Stimulated activated CD4-positive, alpha-beta T cell treated with anti-CD3 and anti-CD28 coated beads, Interleukin-1b, Interleukin-23, amount 100 ng/mL, for 24 hours (primary cell): Measurements from ENCODE around the gene DCAF11.
A peak's percentile ranks its signal among the peaks of the same experiment; 100 is the strongest.

Source experiments
- DNase-seq, 4 experiments: peaks; one replicate each; pipeline ENCODE4 v3.0.0-alpha.2; 2020; ENCODE audit warnings: low read depth in 4 of 4, low spot score in 1 of 4

DCAF11 gene

DNA sequence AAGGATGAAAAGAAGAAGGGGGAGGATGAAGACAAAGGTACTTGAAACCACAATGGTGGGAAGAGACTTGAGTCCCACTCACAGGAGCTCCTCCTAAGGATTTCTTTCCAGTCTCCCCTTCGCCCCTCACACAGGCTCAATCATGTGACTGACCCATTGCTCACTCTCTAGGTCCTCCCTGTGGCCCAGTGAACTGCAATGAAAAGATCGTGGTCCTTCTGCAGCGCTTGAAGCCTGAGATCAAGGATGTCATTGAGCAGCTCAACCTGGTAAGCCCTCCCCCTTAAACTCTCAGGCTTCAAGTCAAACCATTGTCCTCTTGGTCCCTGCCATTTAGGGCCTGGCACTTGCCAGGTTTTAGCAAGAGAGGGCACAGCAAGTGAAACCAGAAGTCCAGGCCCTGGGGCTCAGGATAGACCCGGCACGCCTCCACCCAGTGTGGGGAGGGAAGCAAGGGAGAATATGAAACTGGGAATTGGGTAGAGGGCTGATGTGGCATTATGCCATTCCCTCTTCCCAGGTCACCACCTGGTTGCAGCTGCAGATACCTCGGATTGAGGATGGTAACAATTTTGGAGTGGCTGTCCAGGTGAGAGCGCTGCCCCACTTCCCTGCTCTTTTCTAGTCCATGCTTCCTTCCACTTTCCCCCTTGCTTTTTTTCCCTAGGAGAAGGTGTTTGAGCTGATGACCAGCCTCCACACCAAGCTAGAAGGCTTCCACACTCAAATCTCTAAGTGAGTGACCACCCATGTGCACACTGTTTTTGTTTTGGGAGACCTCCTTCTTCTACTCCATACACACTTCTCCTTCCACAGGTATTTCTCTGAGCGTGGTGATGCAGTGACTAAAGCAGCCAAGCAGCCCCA lies 23.2 kb downstream of the DCAF11 start:
- DNase-seq = no peak

DNA sequence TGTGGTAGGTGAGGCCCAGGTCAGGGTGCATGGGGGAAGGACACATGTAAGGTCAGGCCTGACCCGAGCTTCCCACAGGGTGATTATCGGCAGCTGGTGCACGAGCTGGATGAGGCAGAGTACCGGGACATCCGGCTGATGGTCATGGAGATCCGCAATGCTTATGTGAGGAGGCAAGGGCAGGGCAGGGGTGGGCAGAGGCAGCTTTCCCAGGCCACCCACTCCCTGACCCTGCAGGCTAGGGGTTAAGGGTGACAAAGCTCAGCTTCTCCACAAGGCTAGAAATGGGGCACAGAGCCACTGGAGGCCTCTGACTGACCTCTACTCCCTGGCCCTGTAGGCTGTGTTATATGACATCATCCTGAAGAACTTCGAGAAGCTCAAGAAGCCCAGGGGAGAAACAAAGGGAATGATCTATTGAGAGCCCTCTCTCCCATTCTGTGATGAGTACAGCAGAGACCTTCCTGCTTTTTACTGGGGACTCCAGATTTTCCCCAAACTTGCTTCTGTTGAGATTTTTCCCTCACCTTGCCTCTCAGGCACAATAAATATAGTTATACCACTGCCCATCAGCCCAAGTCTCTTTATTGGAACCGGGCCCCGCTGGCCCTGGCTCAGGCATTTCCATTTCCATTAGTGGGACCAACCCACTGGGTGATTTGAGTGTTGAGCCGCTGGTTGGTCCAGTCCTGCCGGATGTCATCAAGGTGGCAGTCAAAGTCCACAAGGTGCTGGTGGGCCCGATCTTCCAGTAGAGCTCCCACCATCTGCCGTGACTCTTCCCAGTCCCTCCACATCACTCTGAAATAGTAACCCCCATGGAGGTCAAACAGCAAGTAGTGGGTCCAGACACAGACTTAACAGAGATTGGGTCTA lies 24.1 kb downstream of the DCAF11 start:
- no peak for DNase-seq

DNA sequence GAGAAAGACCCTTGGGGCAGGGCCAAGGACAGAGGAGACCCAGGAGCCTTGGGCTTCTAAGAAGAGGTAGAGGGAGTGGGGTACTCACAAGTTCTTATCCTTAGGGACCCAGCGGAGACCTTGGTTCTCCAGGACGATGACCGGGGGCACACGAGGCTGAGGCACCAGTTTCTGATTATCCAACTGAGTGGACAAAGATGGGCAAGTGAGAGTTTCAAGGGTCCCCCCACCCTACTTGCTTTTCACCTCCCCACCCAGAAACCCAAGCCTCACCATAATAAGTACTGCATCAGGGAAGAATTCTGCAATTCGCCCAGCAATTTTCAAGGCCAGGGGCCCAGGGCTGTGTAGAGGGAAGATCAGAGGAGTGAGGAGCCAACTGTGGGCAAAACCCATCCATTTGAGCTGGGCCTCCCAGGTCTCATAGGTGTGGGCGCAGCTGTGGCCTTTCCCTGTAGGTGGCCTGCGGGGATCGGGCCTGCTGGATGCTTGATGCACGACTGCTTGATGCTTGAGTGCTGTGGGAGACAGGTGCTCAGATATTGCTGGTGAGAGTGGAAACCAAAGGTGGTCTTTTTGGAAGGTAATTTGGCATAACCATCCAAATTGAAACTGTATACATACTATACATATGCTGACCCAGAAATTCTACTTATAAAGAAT lies 24.8 kb downstream of the DCAF11 start:
- DNase-seq = no peak

DNA sequence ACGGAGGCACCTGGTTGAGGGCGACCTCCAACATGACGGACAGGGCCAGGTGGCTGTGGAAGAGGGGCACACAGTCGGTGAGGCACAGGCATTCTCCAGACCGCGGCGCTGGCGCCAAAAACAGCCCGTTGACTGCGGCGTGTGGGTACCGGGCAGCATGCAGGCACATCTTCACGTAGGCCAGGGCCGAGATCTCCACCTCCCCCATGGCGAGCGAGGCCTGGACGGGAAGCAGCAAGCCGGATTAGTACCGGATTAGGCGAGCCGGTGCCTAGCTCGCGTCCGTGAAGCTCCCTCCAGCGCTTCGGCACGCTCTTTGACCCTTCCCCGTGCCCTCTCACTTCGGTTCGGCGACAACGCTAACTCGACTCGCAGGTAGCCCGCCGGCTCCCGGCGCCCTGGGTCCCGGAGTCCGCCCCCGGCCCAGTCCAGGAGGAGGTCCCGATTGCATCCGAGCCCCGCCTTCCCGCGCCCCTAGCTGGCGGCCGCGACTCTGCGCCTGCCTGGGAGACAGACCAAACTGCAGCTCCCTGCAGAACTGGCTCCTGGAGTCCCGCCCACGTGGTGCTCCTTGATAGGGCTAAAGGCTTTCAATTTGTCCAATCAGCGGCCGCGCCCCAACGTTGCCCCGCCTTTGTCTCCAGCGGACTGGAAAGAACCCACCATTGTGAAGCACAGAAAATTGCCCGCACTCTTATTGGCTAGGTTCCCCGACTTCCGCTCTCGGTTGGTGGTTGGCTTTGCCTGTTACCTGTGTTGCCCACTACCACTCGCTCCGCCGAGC lies 26.7 kb downstream of the DCAF11 start, which contains the start of gene EMC9:
Gene EMC9, minus strand, starts transcription at position 495 of the 784 bp plus-strand sequence. Its CDS starts 287 bp downstream, at position 208.
- DNase-seq = peak; percentile 97 to 100 (median 98)

DNA sequence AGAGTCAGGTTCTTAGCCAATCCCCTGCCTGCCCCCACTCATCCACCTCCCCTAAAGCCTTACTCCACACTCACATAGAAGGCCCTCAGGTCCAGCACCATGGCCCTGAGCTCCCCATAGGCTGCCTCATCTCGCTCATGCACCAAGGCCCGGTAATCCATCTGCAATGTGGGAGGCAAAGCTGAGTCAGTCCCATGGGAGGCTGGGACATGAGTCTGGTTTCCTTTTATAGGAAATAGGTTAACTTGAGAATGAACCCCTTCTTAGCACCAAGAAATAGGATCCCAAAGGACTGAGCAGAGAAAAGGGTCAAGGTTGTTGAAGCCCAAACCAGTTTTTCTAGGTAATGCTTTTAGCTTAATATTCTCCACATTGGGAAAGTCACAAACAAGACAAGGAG lies 28.9 kb downstream of the DCAF11 start:
- no peak for DNase-seq

DNA sequence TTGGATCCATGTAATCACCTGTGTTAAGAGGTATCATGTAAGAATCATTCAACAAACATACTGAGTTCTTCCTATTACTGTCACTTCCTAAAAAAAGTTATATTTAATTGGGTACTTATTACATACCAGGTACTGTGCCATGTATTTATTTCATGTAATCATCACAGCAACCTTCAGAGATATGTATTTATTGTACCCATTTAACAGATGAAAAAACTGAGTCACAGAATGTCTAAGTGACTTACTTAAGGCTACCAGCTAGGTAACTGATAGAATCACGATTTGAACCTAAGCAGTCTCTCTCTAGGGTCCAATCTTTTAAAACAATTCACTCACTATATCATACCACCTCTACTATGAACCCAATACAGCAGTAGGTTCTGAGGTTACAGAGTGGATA lies 29.9 kb downstream of the DCAF11 start:
- DNase-seq = no peak

DNA sequence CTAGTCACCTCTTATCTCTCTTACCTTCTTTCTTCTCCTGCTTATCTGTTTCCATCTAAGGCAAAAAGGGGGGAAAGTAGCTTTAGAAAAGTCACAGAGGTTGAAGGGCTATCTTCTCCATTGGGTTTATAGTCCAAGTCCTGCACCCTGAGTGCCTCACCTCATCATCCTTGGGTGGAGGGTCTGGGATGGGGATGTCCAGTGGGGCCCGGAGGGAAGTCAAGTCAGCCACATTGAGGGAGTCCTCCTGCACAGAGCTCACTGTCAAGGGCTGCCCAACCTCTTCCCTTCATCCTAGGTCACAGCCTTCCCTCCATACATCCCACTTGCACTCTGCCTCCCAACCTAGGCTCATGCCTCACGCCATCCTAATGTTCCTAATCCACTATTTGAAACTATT lies 30.6 kb downstream of the DCAF11 start:
- no peak for DNase-seq

DNA sequence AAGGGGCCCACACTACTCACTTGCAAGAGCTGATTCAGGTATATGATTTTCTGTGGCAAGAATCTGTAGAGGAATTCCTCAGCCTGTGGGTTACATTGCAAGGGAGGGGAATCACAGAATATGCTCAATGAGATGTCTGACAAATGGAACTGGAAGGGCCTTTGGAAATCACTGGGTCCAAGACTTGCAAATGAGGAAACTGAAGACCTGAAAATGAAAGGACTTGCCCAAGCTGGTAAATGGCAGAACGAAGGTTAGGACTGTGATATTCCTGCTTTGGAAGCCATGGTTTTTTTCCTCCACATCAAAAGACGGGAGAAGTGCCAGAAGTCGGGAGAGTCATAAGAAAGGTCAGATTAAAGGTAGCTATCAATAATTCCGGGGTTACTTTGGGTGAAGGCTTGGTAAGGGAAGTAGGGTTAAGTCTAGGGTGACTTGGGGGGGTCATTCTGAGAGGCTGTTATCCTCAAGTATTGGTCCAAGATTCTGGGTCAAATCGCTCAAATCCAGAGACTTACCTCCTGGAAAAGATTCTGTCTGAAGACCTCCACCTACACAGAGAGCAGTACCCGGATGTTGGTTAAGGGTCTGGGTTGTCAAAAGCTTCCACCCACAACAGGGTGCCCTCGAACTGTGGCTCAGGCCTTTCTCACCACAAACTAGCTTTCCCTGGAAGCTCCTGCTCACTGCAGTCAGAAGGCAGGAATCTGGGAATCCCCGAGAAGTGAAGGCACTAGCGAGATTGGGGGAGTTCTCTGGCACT lies 31.3 kb downstream of the DCAF11 start:
- DNase-seq = no peak

DNA sequence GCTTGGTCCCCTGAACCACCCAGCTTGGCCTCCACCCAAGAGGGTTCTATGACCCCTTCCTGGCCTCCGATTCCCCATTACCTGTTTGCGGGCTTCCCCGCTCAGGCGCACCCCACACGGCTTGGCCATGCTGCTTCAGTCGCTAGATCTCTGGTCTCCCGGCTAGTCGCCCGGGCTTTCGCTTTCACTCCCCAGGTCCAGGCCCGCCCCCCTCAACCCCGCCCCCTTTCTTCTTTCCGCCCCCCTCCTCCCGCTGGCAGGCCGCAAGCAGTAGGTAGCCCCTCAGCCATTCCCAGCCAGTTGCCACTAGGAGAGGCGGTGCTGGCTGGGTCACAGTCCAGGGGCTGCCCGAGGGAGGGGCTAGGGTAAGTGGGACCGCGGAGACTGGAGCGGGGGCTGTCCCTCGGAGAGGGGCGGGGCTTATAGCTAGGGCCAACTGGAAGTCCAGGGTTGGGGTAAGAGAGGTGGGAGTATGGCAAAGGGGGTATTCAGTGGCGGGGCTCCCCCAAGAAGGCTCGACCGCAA lies 31.9 kb downstream of the DCAF11 start, which contains the start of gene PSME2:
Gene PSME2, minus strand, starts transcription at position 158 of the 525 bp plus-strand sequence. Its CDS starts 29 bp downstream, at position 129.
- DNase-seq = peak; percentile 62 to 93 (median 78)

DNA sequence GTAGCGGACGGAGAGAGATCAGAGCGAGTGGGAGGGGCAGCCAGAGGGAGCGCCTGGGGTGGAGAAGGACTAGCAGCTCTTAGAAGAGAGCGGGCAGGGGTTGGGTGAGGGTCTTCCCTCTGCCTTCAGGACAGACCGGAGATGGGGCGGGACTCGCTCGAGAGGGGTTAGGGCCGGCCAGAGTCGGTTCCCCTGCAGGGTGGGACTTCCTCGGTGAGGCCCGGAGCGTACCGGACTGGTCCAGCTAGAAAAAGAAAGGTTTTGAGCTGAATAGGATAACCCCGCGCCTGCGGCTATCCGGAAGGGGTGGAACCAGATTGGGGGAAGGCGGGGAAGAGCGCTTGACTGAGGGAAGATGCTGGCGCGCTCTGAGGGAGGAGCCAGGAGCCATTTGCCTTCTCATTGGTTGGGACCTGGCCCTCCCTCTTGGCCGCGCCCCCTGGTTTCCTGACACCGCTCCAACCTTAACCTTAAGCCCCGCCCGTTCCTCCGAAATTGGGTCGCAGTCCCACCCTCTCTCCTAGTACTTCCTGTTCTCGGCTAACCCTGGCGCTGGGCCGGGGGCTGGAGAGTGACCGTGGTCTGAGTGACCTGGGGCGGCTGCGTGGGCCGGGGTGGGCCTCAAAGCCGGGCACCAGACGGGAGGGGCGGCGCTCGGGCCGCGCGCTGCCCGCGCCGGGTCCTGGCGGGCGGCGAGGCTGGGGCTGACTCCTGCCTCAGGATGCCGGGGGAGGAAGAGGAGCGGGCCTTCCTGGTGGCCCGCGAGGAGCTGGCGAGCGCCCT lies 32.6 kb downstream of the DCAF11 start, which contains the start of gene RNF31:
Gene RNF31, plus strand, starts transcription at position 521 of the 783 bp plus-strand sequence. Its CDS starts 201 bp downstream, at position 722.
- peak; percentile 92 to 98 (median 95) for DNase-seq

DNA sequence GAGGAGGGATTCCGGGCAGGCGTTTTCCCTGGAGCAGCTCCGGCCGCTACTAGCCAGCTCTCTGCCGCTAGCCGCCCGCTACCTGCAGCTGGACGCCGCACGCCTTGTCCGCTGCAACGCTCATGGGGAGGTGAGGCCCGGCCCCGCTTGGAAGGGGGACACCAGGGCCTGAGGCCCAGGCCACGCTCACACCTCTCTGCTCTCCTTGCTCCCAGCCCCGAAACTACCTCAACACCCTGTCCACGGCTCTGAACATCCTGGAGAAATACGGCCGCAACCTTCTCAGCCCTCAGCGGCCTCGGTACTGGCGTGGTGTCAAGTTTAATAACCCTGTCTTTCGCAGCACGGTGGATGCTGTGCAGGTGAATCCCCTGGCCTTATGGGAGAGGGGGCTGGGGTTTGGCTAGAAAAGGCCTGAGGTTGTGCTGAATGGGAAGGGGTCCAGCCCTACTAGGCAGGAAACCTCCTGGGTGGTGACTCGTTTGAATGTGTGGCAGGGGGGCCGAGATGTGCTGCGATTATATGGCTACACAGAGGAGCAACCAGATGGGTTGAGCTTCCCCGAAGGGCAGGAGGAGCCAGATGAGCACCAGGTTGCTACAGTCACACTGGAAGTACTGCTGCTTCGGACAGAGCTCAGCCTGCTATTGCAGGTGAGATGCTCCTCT lies 33.3 kb downstream of the DCAF11 start:
- no peak for DNase-seq

DNA sequence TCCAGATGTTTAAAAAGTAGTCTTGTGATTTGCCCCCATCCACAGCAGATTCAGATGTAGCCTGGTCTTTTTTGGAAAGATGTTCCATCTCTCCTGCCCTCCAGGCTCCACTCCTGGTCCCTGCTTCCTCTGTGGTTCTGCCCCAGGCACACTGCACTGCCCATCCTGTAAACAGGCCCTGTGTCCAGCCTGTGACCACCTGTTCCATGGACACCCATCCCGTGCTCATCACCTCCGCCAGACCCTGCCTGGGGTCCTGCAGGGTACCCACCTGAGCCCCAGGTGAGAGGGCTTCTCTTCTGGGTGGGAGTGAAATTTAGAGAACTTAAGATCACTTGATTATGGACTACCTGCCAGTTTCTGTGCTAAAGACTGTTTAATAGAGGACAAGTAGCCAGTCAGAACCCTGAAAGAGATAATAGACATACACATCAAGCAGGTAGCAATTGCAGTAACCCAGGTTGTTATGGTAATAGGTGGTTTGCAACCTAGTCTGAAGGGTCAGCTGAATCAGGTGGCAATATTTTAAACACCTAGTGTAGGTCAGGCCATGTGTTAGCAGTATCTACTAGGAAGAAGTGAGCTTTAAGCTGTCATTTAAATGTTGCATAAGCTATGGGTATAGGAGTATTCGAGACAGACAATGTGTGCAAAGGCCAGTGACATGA lies 34.9 kb downstream of the DCAF11 start:
- DNase-seq = no peak

DNA sequence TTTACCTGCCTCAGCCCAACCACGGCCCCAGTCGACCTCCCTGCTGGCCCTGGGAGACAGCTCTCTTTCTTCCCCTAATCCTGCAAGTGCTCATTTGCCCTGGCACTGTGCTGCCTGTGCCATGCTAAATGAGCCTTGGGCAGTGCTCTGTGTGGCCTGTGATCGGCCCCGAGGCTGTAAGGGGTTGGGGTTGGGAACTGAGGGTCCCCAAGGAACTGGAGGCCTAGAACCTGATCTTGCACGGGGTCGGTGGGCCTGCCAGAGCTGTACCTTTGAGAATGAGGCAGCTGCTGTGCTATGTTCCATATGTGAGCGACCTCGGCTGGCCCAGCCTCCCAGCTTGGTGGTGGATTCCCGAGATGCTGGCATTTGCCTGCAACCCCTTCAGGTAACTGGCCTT lies 35.5 kb downstream of the DCAF11 start:
- no peak for DNase-seq

DNA sequence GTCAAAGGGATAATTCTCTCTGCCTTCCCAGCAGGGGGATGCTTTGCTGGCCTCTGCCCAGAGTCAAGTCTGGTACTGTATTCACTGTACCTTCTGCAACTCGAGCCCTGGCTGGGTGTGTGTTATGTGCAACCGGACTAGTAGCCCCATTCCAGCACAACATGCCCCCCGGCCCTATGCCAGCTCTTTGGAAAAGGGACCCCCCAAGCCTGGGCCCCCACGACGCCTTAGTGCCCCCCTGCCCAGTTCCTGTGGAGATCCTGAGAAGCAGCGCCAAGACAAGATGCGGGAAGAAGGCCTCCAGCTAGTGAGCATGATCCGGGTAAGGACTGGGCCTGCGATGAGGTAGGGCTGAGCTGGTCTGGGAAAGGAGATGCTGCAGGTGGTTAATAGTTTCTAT lies 36.0 kb downstream of the DCAF11 start:
- DNase-seq = no peak

DNA sequence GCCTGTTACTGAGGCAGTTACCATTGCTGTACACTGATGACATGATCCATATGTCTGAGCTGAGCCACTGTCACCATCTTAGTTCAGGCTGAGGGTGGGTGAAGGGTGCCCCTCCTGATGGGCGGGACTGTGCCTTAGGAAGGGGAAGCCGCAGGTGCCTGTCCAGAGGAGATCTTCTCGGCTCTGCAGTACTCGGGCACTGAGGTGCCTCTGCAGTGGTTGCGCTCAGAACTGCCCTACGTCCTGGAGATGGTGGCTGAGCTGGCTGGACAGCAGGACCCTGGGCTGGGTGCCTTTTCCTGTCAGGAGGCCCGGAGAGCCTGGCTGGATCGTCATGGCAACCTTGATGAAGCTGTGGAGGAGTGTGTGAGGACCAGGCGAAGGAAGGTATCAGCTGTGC lies 36.4 kb downstream of the DCAF11 start:
- no peak for DNase-seq

DNA sequence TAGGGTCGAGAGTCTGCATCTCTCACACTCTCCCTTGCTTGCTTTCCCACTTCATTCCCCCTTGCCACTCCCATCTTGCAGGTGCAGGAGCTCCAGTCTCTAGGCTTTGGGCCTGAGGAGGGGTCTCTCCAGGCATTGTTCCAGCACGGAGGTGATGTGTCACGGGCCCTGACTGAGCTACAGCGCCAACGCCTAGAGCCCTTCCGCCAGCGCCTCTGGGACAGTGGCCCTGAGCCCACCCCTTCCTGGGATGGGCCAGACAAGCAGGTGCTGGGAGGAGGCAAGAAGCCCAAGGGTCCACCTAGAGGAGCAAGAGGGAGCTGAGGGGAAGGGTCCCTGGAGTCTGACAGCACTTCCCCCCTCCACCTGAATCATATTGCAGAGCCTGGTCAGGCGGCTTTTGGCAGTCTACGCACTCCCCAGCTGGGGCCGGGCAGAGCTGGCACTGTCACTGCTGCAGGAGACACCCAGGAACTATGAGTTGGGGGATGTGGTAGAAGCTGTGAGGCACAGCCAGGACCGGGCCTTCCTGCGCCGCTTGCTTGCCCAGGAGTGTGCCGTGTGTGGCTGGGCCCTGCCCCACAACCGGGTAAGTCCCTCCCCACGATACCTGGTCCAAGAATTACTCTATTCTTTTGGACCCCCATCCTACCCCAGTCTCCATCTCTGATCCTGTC lies 37.0 kb downstream of the DCAF11 start:
- no peak for DNase-seq

DNA sequence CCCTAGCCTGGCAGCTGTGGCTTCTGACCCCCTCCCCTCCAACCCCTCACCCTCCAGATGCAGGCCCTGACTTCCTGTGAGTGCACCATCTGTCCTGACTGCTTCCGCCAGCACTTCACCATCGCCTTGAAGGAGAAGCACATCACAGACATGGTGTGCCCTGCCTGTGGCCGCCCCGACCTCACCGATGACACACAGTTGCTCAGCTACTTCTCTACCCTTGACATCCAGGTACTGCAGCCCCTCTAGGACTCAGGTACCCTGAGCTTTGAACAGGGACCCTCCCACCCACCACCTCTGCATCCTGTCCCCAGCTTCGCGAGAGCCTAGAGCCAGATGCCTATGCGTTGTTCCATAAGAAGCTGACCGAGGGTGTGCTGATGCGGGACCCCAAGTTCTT lies 40.5 kb downstream of the DCAF11 start:
- no peak for DNase-seq
